ENCODE results near the gene CEP164. TPM values are rescaled to one million over a fixed set of nuclear protein-coding genes. Genes with fewer than 3 reads are reported as not detected.

Gene CEP164
- total RNA-seq, 1 experiment from 2014 or later: 22.2 TPM

GRCh38 chr11:117417856-117418255 lies 90.2 kb downstream of the CEP164 start:
- no peak for ATAC-seq
- no peak for DNase-seq (ENCODE audit: low read depth, low spot score)
- no peaks in the 10 kb centered on the region for H3K4me1 ChIP-seq (ENCODE audit: control insufficient read depth in 1 of 2, insufficient read depth in 2 of 2, low read length in 2 of 2)
- H3K4me2 ChIP-seq (ENCODE audit: low read length): no peak overlapping the region
- H2AFZ ChIP-seq (ENCODE audit: low read depth, low read length, poor library complexity, severe bottlenecking): no peak overlapping the region
- no peaks in the 10 kb centered on the region for H3K36me3 ChIP-seq (ENCODE audit: control insufficient read depth in 1 of 2, insufficient read depth in 2 of 2, low read length in 2 of 2)
- no peaks in the 10 kb centered on the region for H3K79me2 ChIP-seq (ENCODE audit: insufficient read depth, low read length)
- no peak overlapping the region for H3K27ac ChIP-seq (ENCODE audit: low read depth, low read length)
- H3K9me3 ChIP-seq (ENCODE audit: control insufficient read depth in 1 of 2, insufficient read depth in 1 of 2, low read depth in 1 of 2, low read length in 2 of 2): no peaks in the 10 kb centered on the region
- no peaks in the 10 kb centered on the region for H3K27me3 ChIP-seq (ENCODE audit: insufficient read depth, low read length)
- H3K9ac ChIP-seq (ENCODE audit: low read length): no peak overlapping the region
- H3K9me2 ChIP-seq (ENCODE audit: insufficient read depth): no peaks in the 10 kb centered on the region
- no TSS peak for BruUV-seq (replicated peaks)
- H3K4me3 ChIP-seq (replicated peaks in 1 of 2; ENCODE audit: low read depth in 1 of 2, low read length in 2 of 2): no peak overlapping the region
- ChIA-PET POLR2A (no interaction called here), CTCF (interaction anchor here (1.7 kb wide), 1 partner anchor 9 kb away, joined by 5 read pairs; no protein-coding TSS in a partner anchor), RAD21 (ENCODE audit: low non-redundant PET in 1 of 2, low total read pairs in 2 of 2, uncharacterized antibody in 2 of 2, unreplicated experiment in 2 of 2) (no interaction called here)
- intact Hi-C loops (cut with micrococcal nuclease): no loop called here
- no peak for TF ChIP-seq CBX3 (IDR thresholded peaks at IDR 0.05; ENCODE audit: low read depth)
- no peak for TF ChIP-seq ZBTB33 (IDR thresholded peaks at IDR 0.05; ENCODE audit: extremely low read depth, insufficient replicate concordance, low read length)
- TF ChIP-seq JUND (IDR thresholded peaks at IDR 0.05): no peak
- TF ChIP-seq EZH2phosphoT487 (IDR thresholded peaks at IDR 0.05; ENCODE audit: borderline replicate concordance): no peak
- TF ChIP-seq TCF7L2 (IDR thresholded peaks at IDR 0.05; ENCODE audit: borderline replicate concordance, extremely low read depth, insufficient read depth, insufficient read length): no peak
- TF ChIP-seq, protein P1, sequence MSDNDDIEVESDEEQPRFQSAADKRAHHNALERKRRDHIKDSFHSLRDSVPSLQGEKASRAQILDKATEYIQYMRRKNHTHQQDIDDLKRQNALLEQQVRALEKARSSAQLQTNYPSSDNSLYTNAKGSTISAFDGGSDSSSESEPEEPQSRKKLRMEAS (IDR thresholded peaks at IDR 0.05): no peak
- TF ChIP-seq YY1 (IDR thresholded peaks at IDR 0.05; ENCODE audit: extremely low read depth, insufficient replicate concordance, low read depth, low read length): no peak
- TF ChIP-seq FOSL1 (IDR thresholded peaks at IDR 0.05; ENCODE audit: low read depth): no peak
- no peak for TF ChIP-seq ZNF274 (IDR thresholded peaks at IDR 0.05; ENCODE audit: low read depth, low read length)
- no peaks in the 10 kb centered on the region for H4K20me1 ChIP-seq (ENCODE audit: insufficient read depth)
